Measurements from ENCODE around the gene CYP24A1.

The CYP24A1 gene

GRCh38 chr20:54173653-54174456 lies at the start of gene CYP24A1:
Gene CYP24A1 (minus strand): TSS chr20:54173986. CDS start chr20:54173579, 407 bp downstream.
- no peak for TF ChIP-seq CTCF (IDR thresholded peaks at IDR 0.05; ENCODE audit: control insufficient read depth, insufficient read depth, low read depth, low read length, missing control alignments)
- no peak for DNase-seq (ENCODE audit: low read depth)
- H3K4me3 ChIP-seq (ENCODE audit: control insufficient read depth, low read depth, low read length), result peak within 1 kb of the TSS; percentile 30

- no peak for TF ChIP-seq CTCF (IDR thresholded peaks at IDR 0.05; ENCODE audit: control insufficient read depth, insufficient read depth, low read depth, low read length, missing control alignments)
- DNase-seq (ENCODE audit: low read depth), result no peak
- H3K4me3 ChIP-seq (ENCODE audit: control insufficient read depth, low read depth, low read length), result no peak overlapping the region
Measured at GRCh38 chr20:54223285-54223684, 49.5 kb upstream of the CYP24A1 start.

DNA sequence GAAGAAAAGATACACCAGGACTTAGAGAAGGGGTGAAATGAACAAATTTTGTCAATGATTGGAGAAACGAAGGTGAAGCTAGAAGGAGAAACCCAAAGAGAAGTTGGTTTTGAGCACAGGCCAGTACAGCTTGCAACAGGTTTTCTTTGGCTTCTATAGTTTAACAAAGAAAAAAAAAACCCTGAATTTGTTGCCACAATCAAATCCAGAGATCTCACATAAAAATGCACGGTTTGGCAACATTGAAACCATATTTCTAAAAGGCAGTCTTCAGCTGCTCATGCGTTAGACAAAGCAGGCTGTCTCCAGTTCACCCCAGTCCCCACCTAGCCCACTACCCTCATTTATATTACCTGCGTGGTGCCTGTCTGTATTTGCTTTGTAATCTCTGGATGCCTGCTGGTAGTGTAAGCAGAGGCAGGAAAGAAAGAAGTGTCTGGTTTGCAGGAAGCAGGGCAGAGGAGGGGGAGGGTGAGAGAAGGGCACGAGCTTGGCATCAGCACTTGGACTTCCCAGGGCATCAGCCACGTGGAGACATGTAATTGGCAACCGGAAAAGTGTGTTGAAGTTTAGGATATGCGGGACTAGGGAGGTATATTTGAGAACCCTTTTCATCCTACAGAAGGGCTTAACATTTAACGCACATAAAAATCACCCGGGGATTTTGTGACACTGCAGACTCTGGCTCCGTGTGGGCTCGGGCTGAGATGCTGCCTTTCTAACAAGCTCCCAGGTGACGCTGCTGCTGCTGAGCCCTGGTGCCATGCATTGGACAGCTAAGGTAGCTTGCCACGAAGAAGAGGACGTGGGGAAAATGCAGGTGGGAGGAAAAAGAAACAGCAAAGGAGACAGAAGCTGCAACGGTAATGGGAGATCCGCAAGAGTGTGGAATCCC lies 48.5 kb upstream of the CYP24A1 start:
- H3K4me3 ChIP-seq (ENCODE audit: control insufficient read depth, low read depth, low read length), result no peak overlapping the region
- no peak for TF ChIP-seq CTCF (IDR thresholded peaks at IDR 0.05; ENCODE audit: control insufficient read depth, insufficient read depth, low read depth, low read length, missing control alignments)
- no peak for DNase-seq (ENCODE audit: low read depth)

- DNase-seq (ENCODE audit: low read depth), result no peak
- no peak for TF ChIP-seq CTCF (IDR thresholded peaks at IDR 0.05; ENCODE audit: control insufficient read depth, insufficient read depth, low read depth, low read length, missing control alignments)
- H3K4me3 ChIP-seq (ENCODE audit: control insufficient read depth, low read depth, low read length), result no peak overlapping the region
Measured at GRCh38 chr20:54221353-54221752, 47.6 kb upstream of the CYP24A1 start.

DNA sequence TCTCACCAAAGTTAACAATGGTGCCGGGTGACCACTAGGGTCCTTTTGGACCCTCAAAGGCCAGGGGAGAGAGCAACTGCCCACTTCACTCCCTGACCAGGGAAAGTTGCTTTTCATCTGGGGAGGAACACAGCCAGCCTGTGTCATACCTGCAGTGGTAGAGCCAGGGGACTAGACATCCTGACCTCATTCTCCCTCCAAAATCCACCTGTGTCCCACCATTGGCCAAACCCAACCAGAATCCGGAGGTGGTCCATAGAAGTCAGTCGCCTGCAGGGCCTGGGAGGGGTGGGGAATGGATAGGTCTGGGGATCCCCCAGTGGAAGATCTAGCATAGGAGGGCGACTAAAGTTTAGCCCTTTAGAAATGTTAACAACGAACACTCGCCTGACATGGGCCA lies 46.9 kb upstream of the CYP24A1 start:
- H3K4me3 ChIP-seq (ENCODE audit: control insufficient read depth, low read depth, low read length), result no peak overlapping the region
- no peak for TF ChIP-seq CTCF (IDR thresholded peaks at IDR 0.05; ENCODE audit: control insufficient read depth, insufficient read depth, low read depth, low read length, missing control alignments)
- DNase-seq (ENCODE audit: low read depth), result no peak

DNA sequence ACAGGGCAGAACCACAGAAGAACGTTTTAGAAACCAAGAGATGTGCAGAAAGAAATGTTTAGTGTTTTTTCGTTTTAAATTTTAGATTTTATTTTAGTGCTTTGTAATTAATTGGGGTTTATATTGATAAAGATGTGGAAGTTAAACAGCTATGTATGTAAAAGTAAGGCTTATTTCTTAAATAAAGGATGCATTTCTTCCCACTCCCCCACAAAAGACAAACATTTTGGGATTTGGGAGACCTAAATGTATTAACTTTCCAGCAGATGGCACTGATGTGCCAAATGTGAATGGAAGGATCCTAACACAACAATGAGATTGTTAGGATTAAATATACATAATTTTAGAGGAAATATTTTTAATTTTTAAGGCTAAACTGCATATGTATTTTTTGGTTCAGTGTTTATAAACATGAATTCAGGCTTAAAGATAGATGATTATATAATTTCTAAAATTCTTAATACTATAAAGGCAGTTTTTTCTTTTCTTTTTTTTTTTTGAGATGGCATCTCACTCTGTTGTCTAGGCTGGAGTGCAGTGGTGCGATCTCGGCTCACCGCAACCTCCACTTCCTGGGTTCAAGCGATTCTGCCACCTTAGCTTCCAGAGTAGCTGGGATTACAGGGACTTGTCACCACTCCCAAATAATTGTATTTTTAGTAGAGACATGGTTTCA lies 46.1 kb upstream of the CYP24A1 start:
- no peak overlapping the region for H3K4me3 ChIP-seq (ENCODE audit: control insufficient read depth, low read depth, low read length)
- TF ChIP-seq CTCF (IDR thresholded peaks at IDR 0.05; ENCODE audit: control insufficient read depth, insufficient read depth, low read depth, low read length, missing control alignments), result peak; percentile 54
- no peak for DNase-seq (ENCODE audit: low read depth)

All from AG09309 (cell line).